GM12865 (cell line): ENCODE data around the gene AACS.

Experiments
- DNase-seq: peaks from one replicate; pipeline ENCODE4 v3.0.0; 2010; ENCODE audit warnings: low read depth
- H3K4me3 ChIP-seq: 2 replicates; pipeline ENCODE4 v1.5.1; 2011; ENCODE audit warnings: mild to moderate bottlenecking, low read depth, low read length, control low read depth
- TF ChIP-seq, protein P1 (sequence below): IDR thresholded peaks from 2 replicates; pipeline ENCODE4 v1.5.1; 2011; ENCODE audit warnings: low read length, control low read depth, low read depth, inconsistent platforms; ENCODE audit not compliant: insufficient read depth; ENCODE audit errors: missing control alignments

AACS gene

DNA sequence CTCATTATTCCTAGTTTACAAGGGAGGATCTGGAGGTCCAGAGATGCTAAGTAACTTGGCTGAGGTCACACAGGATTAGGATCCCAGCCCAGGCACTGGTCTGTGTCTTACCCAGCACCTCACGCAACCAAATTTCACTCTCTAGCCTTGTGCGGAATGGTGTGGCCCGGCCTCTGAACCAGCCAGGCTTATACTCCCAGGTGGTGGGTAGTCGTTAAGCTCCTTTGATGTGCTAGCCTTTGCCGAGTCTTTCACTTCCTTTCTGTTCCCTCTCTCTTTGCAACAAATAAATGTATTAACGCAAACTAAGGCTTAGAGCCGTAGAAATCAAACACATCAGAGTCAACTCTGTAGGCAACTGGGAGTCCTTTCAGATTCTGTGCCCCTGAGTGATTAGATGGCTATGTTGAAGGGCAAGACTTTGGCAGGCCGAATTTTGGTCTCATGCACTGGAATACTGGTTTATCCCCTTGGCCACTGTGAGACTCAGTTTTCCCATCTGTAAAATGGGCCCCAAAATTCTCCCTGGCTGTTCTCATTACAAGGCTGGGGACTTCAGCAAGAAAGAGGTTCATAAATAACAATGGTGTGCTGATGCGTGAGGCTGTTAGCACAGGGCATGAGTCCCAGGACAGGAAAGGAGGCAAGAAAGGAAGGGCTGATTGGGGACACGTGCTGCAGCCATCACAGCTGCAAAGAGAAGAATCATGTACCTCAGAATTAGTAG, 126.3 kb downstream of the AACS start:
- TF ChIP-seq, protein P1, sequence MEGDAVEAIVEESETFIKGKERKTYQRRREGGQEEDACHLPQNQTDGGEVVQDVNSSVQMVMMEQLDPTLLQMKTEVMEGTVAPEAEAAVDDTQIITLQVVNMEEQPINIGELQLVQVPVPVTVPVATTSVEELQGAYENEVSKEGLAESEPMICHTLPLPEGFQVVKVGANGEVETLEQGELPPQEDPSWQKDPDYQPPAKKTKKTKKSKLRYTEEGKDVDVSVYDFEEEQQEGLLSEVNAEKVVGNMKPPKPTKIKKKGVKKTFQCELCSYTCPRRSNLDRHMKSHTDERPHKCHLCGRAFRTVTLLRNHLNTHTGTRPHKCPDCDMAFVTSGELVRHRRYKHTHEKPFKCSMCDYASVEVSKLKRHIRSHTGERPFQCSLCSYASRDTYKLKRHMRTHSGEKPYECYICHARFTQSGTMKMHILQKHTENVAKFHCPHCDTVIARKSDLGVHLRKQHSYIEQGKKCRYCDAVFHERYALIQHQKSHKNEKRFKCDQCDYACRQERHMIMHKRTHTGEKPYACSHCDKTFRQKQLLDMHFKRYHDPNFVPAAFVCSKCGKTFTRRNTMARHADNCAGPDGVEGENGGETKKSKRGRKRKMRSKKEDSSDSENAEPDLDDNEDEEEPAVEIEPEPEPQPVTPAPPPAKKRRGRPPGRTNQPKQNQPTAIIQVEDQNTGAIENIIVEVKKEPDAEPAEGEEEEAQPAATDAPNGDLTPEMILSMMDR: no peak

DNA sequence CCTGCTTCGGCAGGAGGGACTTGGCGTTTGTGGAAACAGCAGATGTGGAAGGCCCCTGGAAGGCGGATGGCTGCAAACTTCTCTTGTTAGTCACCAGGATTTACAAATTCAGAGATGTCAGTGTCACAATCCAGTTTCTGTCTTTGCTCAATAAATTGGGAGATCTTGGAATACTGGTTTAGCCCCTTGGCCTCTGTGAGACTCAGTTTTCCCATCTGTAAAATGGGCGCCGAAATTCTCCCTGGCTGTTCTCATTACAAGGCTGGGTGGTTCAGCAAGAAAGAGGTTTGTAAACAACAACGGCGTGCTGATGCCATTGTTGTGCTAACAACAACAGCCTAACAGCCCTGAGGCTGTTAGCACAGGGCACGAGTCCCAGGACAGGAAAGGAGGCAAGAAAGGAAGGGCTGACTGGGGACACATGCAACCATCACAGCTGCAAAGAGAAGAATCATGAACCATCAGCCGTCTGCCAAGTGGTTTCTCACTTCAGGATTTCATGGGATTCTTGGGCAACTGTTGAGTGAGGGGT, 127.5 kb downstream of the AACS start:
- no peak overlapping the region for H3K4me3 ChIP-seq
- no peak for DNase-seq
- TF ChIP-seq, protein P1: no peak

More for the DNA sequence above, 126.3 kb downstream of the AACS start:
- no peak for DNase-seq
- H3K4me3 ChIP-seq: no peak overlapping the region
